ENCODE results near the gene CHST9. TPM values are rescaled to one million over a fixed set of nuclear protein-coding genes. Genes with fewer than 3 reads are reported as not detected.

Gene CHST9
- total and polyA plus RNA-seq, 4 donors, result 0.42 to 6.4 (median 1.4) TPM

DNA sequence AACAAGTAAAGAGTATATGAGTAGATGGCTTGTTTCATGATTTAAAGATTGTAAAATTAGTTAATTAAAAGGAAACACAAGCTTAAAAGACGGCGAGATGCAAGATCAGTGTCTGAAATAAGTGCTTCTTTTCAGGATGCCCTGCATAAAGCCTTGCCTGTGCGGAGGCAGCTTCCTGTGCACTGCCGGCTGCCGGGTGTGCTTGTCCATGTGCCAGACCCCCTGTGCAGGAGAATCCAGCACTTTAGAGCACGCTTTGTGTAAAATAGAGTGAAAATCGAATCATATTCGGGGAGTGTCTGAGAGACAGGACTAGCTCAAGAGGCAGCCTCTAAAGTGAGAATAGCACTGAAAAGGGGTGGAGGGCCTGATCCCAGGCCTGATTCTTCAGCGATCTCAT, 154.7 kb downstream of the CHST9 start:
- Histone ChIP-seq H3K27me3 (ENCODE audit: control insufficient read depth in 4 of 4, insufficient read depth in 4 of 4, low read length in 3 of 4) (no peaks in the 10 kb centered on the region), H3K4me1 (ENCODE audit: control insufficient read depth in 4 of 4, insufficient read depth in 4 of 4, low read length in 3 of 4) (no peaks in the 10 kb centered on the region), H3K4me3 (ENCODE audit: low read depth in 1 of 3, low read length in 3 of 3) (no peak overlapping the region), H3K27ac (ENCODE audit: low read depth in 1 of 2, low read length in 2 of 2) (no peak overlapping the region), H3K9ac (ENCODE audit: low read depth in 1 of 2, low read length in 2 of 2) (no peak overlapping the region), H3K36me3 (ENCODE audit: control insufficient read depth in 4 of 4, insufficient read depth in 3 of 4, low read depth in 1 of 4, low read length in 3 of 4) (no peaks in the 10 kb centered on the region), H3K9me3 (ENCODE audit: control insufficient read depth in 4 of 4, low read length in 3 of 4) (no peaks in the 10 kb centered on the region)
- 86% methylated on average over 9 of the region's 9 CpGs for WGBS
- TF ChIP-seq YY1 (IDR thresholded peaks at IDR 0.05), result no peak
- no peak for TF ChIP-seq SP1 (IDR thresholded peaks at IDR 0.05)
- no peak for TF ChIP-seq GABPA (IDR thresholded peaks at IDR 0.05 in 1 of 2, conservative IDR thresholded peaks at IDR 0.05 in 1 of 2)
- no peak for TF ChIP-seq HNF4G (IDR thresholded peaks at IDR 0.05)
- DNase-seq (ENCODE audit: low spot score), result no peak

- Histone ChIP-seq H3K4me3 (ENCODE audit: low read depth in 1 of 3, low read length in 3 of 3) (no peak overlapping the region), H3K27me3 (ENCODE audit: control insufficient read depth in 4 of 4, insufficient read depth in 4 of 4, low read length in 3 of 4) (no peaks in the 10 kb centered on the region), H3K27ac (ENCODE audit: low read depth in 1 of 2, low read length in 2 of 2) (no peak overlapping the region), H3K9ac (ENCODE audit: low read depth in 1 of 2, low read length in 2 of 2) (no peak overlapping the region), H3K9me3 (ENCODE audit: control insufficient read depth in 4 of 4, low read length in 3 of 4) (no peaks in the 10 kb centered on the region), H3K4me1 (ENCODE audit: control insufficient read depth in 4 of 4, insufficient read depth in 4 of 4, low read length in 3 of 4) (no peaks in the 10 kb centered on the region), H3K36me3 (ENCODE audit: control insufficient read depth in 4 of 4, insufficient read depth in 3 of 4, low read depth in 1 of 4, low read length in 3 of 4) (no peaks in the 10 kb centered on the region)
- TF ChIP-seq RXRA (IDR thresholded peaks at IDR 0.05) (no peak), EGR1 (IDR thresholded peaks at IDR 0.05; ENCODE audit: low read depth in 2 of 2) (no peak), ATF3 (IDR thresholded peaks at IDR 0.05) (no peak), JUND (IDR thresholded peaks at IDR 0.05) (no peak), CTCF (IDR thresholded peaks at IDR 0.05; ENCODE audit: low read depth, low read length, missing input control) (no peak), GABPA (IDR thresholded peaks at IDR 0.05 in 1 of 2, conservative IDR thresholded peaks at IDR 0.05 in 1 of 2) (no peak), MAX (IDR thresholded peaks at IDR 0.05) (no peak), SP1 (IDR thresholded peaks at IDR 0.05) (no peak), FOXA2 (IDR thresholded peaks at IDR 0.05) (no peak)
- TF ChIP-seq, protein P1, sequence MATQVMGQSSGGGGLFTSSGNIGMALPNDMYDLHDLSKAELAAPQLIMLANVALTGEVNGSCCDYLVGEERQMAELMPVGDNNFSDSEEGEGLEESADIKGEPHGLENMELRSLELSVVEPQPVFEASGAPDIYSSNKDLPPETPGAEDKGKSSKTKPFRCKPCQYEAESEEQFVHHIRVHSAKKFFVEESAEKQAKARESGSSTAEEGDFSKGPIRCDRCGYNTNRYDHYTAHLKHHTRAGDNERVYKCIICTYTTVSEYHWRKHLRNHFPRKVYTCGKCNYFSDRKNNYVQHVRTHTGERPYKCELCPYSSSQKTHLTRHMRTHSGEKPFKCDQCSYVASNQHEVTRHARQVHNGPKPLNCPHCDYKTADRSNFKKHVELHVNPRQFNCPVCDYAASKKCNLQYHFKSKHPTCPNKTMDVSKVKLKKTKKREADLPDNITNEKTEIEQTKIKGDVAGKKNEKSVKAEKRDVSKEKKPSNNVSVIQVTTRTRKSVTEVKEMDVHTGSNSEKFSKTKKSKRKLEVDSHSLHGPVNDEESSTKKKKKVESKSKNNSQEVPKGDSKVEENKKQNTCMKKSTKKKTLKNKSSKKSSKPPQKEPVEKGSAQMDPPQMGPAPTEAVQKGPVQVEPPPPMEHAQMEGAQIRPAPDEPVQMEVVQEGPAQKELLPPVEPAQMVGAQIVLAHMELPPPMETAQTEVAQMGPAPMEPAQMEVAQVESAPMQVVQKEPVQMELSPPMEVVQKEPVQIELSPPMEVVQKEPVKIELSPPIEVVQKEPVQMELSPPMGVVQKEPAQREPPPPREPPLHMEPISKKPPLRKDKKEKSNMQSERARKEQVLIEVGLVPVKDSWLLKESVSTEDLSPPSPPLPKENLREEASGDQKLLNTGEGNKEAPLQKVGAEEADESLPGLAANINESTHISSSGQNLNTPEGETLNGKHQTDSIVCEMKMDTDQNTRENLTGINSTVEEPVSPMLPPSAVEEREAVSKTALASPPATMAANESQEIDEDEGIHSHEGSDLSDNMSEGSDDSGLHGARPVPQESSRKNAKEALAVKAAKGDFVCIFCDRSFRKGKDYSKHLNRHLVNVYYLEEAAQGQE (IDR thresholded peaks at IDR 0.05), result no peak
- 82% methylated on average over 3 of the region's 3 CpGs for WGBS
- no peak for DNase-seq (ENCODE audit: low spot score)
These were observed 162.6 kb downstream of the CHST9 start for GRCh38 chr18:27022477-27022876.

- 58% methylated on average over 2 of the region's 2 CpGs for WGBS
- no peak overlapping the region for H3K9ac ChIP-seq (ENCODE audit: low read depth in 1 of 2, low read length in 2 of 2)
- DNase-seq (ENCODE audit: low spot score), result no peak
- TF ChIP-seq RAD21 (IDR thresholded peaks at IDR 0.05), result peak; percentile 89 to 92
- no peak for TF ChIP-seq MAX (IDR thresholded peaks at IDR 0.05)
- TF ChIP-seq RXRA (IDR thresholded peaks at IDR 0.05), result no peak
- TF ChIP-seq CTCF (IDR thresholded peaks at IDR 0.05; ENCODE audit: low read depth, low read length, missing input control), result peak; percentile 69
- no peaks in the 10 kb centered on the region for H3K27me3 ChIP-seq (ENCODE audit: control insufficient read depth in 4 of 4, insufficient read depth in 4 of 4, low read length in 3 of 4)
- no peaks in the 10 kb centered on the region for H3K36me3 ChIP-seq (ENCODE audit: control insufficient read depth in 4 of 4, insufficient read depth in 3 of 4, low read depth in 1 of 4, low read length in 3 of 4)
- H3K4me3 ChIP-seq (ENCODE audit: low read depth in 1 of 3, low read length in 3 of 3), result no peak overlapping the region
- H3K4me1 ChIP-seq (ENCODE audit: control insufficient read depth in 4 of 4, insufficient read depth in 4 of 4, low read length in 3 of 4), result no peaks in the 10 kb centered on the region
- H3K9me3 ChIP-seq (ENCODE audit: control insufficient read depth in 4 of 4, low read length in 3 of 4), result no peaks in the 10 kb centered on the region
- H3K27ac ChIP-seq (ENCODE audit: low read depth in 1 of 2, low read length in 2 of 2), result no peak overlapping the region
These were observed 167.1 kb downstream of the CHST9 start for GRCh38 chr18:27017901-27018500.

Data from liver (tissue), 9 donors.